Measurements from ENCODE around the gene PRR14. TPM values are rescaled to one million over a fixed set of nuclear protein-coding genes. Genes with fewer than 3 reads are reported as not detected.

Gene PRR14
- total and polyA plus RNA-seq, 2 of the 4 experiments (the other 2 are of a cell fraction) = 1.4 to 11.9 TPM

Small RNA genes lying within 50 kb of the gene (microRNA-seq; reads per million reads assigned to microRNA genes)
- gene AC093249.1 (ENCODE audit: insufficient read depth, insufficient read length) (not detected), gene RNU6-1043P (ENCODE audit: insufficient read depth, insufficient read length) (not detected), gene RNU6-416P (ENCODE audit: insufficient read depth, insufficient read length) (not detected)

Small RNA genes lying within 50 kb of the gene (small RNA-seq; reads per million reads assigned to genes)
- gene AC093249.1 (0 reads per million in 5 experiments), gene RNU6-1043P (0 reads per million in 5 experiments), gene RNU6-416P (0 to 1.2 (median 0) reads per million in 5 experiments)

Other genes starting within 250 kb of the PRR14 start
- 5.2 and 5.8 TPM in 2 replicates for gene ZNF771, start 243.4 kb upstream of the PRR14 start, total RNA-seq (2012; rRNA removed)
- 10.9 and 16.8 TPM in 2 replicates for gene ZNF771, start 243.4 kb upstream of the PRR14 start, polyA plus RNA-seq (2012; rRNA removed)
- 23.3 and 24.9 TPM in 2 replicates for gene DCTPP1, start 220.9 kb upstream of the PRR14 start, total RNA-seq (2012; rRNA removed)
- gene DCTPP1, start 220.9 kb upstream of the PRR14 start, polyA plus RNA-seq (2012; rRNA removed) = 45.5 and 48.9 TPM in 2 replicates
- gene SEPHS2, start 205.1 kb upstream of the PRR14 start, total RNA-seq (2012; rRNA removed) = 10.4 and 10.6 TPM in 2 replicates
- gene SEPHS2, start 205.1 kb upstream of the PRR14 start, polyA plus RNA-seq (2012; rRNA removed) = 25.5 and 31.4 TPM in 2 replicates
- not detected in 2 replicates for gene ITGAL, start 178.2 kb upstream of the PRR14 start, total RNA-seq (2012; rRNA removed)
- not detected in 2 replicates for gene ITGAL, start 178.2 kb upstream of the PRR14 start, polyA plus RNA-seq (2012; rRNA removed)
- gene ZNF768, start 124.4 kb upstream of the PRR14 start, total RNA-seq (2012; rRNA removed) = 9.2 and 9.3 TPM in 2 replicates
- 20.3 and 22.1 TPM in 2 replicates for gene ZNF768, start 124.4 kb upstream of the PRR14 start, polyA plus RNA-seq (2012; rRNA removed)
- gene ZNF747, start 116.1 kb upstream of the PRR14 start, total RNA-seq (2012; rRNA removed) = 1.9 and 2.0 TPM in 2 replicates
- gene ZNF747, start 116.1 kb upstream of the PRR14 start, polyA plus RNA-seq (2012; rRNA removed) = 2.6 and 2.9 TPM in 2 replicates
- gene ZNF764, start 92.6 kb upstream of the PRR14 start, total RNA-seq (2012; rRNA removed) = 2.2 and 2.5 TPM in 2 replicates
- 4.6 and 5.3 TPM in 2 replicates for gene ZNF764, start 92.6 kb upstream of the PRR14 start, polyA plus RNA-seq (2012; rRNA removed)
- 1.7 and 1.8 TPM in 2 replicates for gene ZNF688, start 79.2 kb upstream of the PRR14 start, total RNA-seq (2012; rRNA removed)
- 3.7 and 5.5 TPM in 2 replicates for gene ZNF688, start 79.2 kb upstream of the PRR14 start, polyA plus RNA-seq (2012; rRNA removed)
- gene ZNF785, start 65.3 kb upstream of the PRR14 start, total RNA-seq (2012; rRNA removed) = 2.8 and 2.9 TPM in 2 replicates
- gene ZNF785, start 65.3 kb upstream of the PRR14 start, polyA plus RNA-seq (2012; rRNA removed) = 4.0 and 4.2 TPM in 2 replicates
- gene ZNF689, start 40.6 kb upstream of the PRR14 start, total RNA-seq (2012; rRNA removed) = 1.9 and 2.7 TPM in 2 replicates
- 2.9 and 3.8 TPM in 2 replicates for gene ZNF689, start 40.6 kb upstream of the PRR14 start, polyA plus RNA-seq (2012; rRNA removed)
- gene FBRS, start 7.5 kb downstream of the PRR14 start, total RNA-seq (2012; rRNA removed) = 2.0 and 2.8 TPM in 2 replicates
- gene FBRS, start 7.5 kb downstream of the PRR14 start, polyA plus RNA-seq (2012; rRNA removed) = 20.5 and 22.4 TPM in 2 replicates
- gene SRCAP, start 48.2 kb downstream of the PRR14 start, total RNA-seq (2012; rRNA removed) = 4.5 and 6.4 TPM in 2 replicates
- gene SRCAP, start 48.2 kb downstream of the PRR14 start, polyA plus RNA-seq (2012; rRNA removed) = 8.2 and 8.9 TPM in 2 replicates
- 26.0 and 26.7 TPM in 2 replicates for gene PHKG2, start 97.5 kb downstream of the PRR14 start, total RNA-seq (2012; rRNA removed)
- gene PHKG2, start 97.5 kb downstream of the PRR14 start, polyA plus RNA-seq (2012; rRNA removed) = 37.7 and 38.9 TPM in 2 replicates
- 0.90 and 1.7 TPM in 2 replicates for gene CFAP119, start 111.1 kb downstream of the PRR14 start, total RNA-seq (2012; rRNA removed)
- gene CFAP119, start 111.1 kb downstream of the PRR14 start, polyA plus RNA-seq (2012; rRNA removed) = 7.6 and 8.8 TPM in 2 replicates
- gene RNF40, start 111.4 kb downstream of the PRR14 start, total RNA-seq (2012; rRNA removed) = 63.9 and 72.4 TPM in 2 replicates
- gene RNF40, start 111.4 kb downstream of the PRR14 start, polyA plus RNA-seq (2012; rRNA removed) = 46.7 and 49.7 TPM in 2 replicates
- 9.1 and 9.4 TPM in 2 replicates for gene ZNF629, start 136.2 kb downstream of the PRR14 start, total RNA-seq (2012; rRNA removed)
- gene ZNF629, start 136.2 kb downstream of the PRR14 start, polyA plus RNA-seq (2012; rRNA removed) = 6.6 and 7.3 TPM in 2 replicates
- gene BCL7C, start 243.1 kb downstream of the PRR14 start, total RNA-seq (2012; rRNA removed) = 32.3 and 38.6 TPM in 2 replicates
- 34.9 and 54.4 TPM in 2 replicates for gene BCL7C, start 243.1 kb downstream of the PRR14 start, polyA plus RNA-seq (2012; rRNA removed)
- 0.18 and 0.56 TPM in 2 replicates for gene CTF1, start 245.7 kb downstream of the PRR14 start, total RNA-seq (2012; rRNA removed)
- 12.9 and 13.8 TPM in 2 replicates for gene CTF1, start 245.7 kb downstream of the PRR14 start, polyA plus RNA-seq (2012; rRNA removed)